Adrenal gland (tissue), 5 donors: Measurements from ENCODE around the gene FARSB.

Experiments
- CTCF ChIP-seq, 6 experiments: fragments of 450-650 bp in 4 of 6; fragments of 200-600 bp in 2 of 6; sonication (generic) in 1 of 6; IDR thresholded peaks; 1 replicate in 5 of 6; 2 replicates in 1 of 6; pipeline versions ENCODE4 v1.5.1 to v1.8.0; 2016 to 2021; ENCODE audit warnings: antibody characterized with exemption in 6 of 6, mild to moderate bottlenecking in 2 of 6, moderate library complexity in 1 of 6
- POLR2A ChIP-seq, 2 donors: fragments of 450-650 bp; IDR thresholded peaks; one replicate each; pipeline ENCODE4 v1.6.1; 2017; ENCODE audit warnings: antibody characterized with exemption in 2 of 2, mild to moderate bottlenecking in 2 of 2, moderate library complexity in 1 of 2
- donor health status: DM: no; HTN: no; CAD: no.

- TF ChIP-seq CTCF (IDR thresholded peaks at IDR 0.05) (no peak), POLR2A (IDR thresholded peaks at IDR 0.05) (no peak)
Observed at GRCh38 chr2:222673273-222673672, 17.4 kb upstream of the FARSB start.
